Stimulated activated CD4-positive, alpha-beta T cell treated with anti-CD3 and anti-CD28 coated beads, TNF-alpha, amount 100 ng/mL, for 48 hours (primary cell): ENCODE measurements around the gene MEIKIN.
A peak's percentile ranks its signal among the peaks of the same experiment; 100 is the strongest.
"Not testable (repeated sequence)": the region's sequence is repeated elsewhere in the genome, so short reads cannot be mapped to it uniquely, and the experiment has no call there.

Experiments used
- DNase-seq, 3 donors: peaks; one replicate each; pipeline ENCODE4 v3.0.0-alpha.2; 2020; ENCODE audit warnings: low read depth in 3 of 3

Gene MEIKIN

GRCh38 chr5:131810510-131811249 is 134.8 kb downstream of the MEIKIN start:
- DNase-seq: no peak

GRCh38 chr5:131796793-131797693 is 148.4 kb downstream of the MEIKIN start, which contains the start of gene FNIP1:
TSS of gene FNIP1 (minus strand) at chr5:131797017. CDS start at chr5:131796921, 96 bp downstream.
- DNase-seq: peak; percentile 97 to 99 (median 98)

GRCh38 chr5:131795879-131796792 is 149.3 kb downstream of the MEIKIN start:
- DNase-seq: peak; percentile 3 to 21 (median 5)

- DNase-seq: no peak
Measured at GRCh38 chr5:131795228-131795627, 150.2 kb downstream of the MEIKIN start.

- DNase-seq: no peak
Measured at GRCh38 chr5:131794586-131794985, 150.9 kb downstream of the MEIKIN start.

GRCh38 chr5:131792896-131793295 is 152.6 kb downstream of the MEIKIN start:
- DNase-seq: no peak

- no peak for DNase-seq
Measured at GRCh38 chr5:131791866-131792265, 153.6 kb downstream of the MEIKIN start.

- DNase-seq: no peak
Measured at GRCh38 chr5:131790550-131790949, 154.9 kb downstream of the MEIKIN start.

GRCh38 chr5:131789765-131790164 is 155.7 kb downstream of the MEIKIN start:
- no peak for DNase-seq

- DNase-seq: no peak
Measured at GRCh38 chr5:131787736-131788135, 157.7 kb downstream of the MEIKIN start.

GRCh38 chr5:131786900-131787692 is 158.4 kb downstream of the MEIKIN start:
- no peak for DNase-seq

GRCh38 chr5:131786036-131786435 is 159.4 kb downstream of the MEIKIN start:
- no peak for DNase-seq

- DNase-seq: no peak
Measured at GRCh38 chr5:131783874-131784273, 161.6 kb downstream of the MEIKIN start.

- DNase-seq: no peak
Measured at GRCh38 chr5:131783357-131783756, 162.1 kb downstream of the MEIKIN start.

GRCh38 chr5:131782717-131783116 is 162.7 kb downstream of the MEIKIN start:
- no peak for DNase-seq

- DNase-seq: not testable (repeated sequence)
Measured at GRCh38 chr5:131778141-131778540, 167.3 kb downstream of the MEIKIN start.

- no peak for DNase-seq
Measured at GRCh38 chr5:131776450-131776849, 169.0 kb downstream of the MEIKIN start.

GRCh38 chr5:131774652-131775367 is 170.7 kb downstream of the MEIKIN start:
- no peak for DNase-seq

- no peak for DNase-seq
Measured at GRCh38 chr5:131773805-131774204, 171.7 kb downstream of the MEIKIN start.

- DNase-seq: no peak
Measured at GRCh38 chr5:131771692-131772091, 173.8 kb downstream of the MEIKIN start.
